ENCODE data around the gene GNB5.

GRCh38 chr15:52207191-52207590 is 16.0 kb upstream of the GNB5 start:
- TF ChIP-seq CTCF (IDR thresholded peaks at IDR 0.05; ENCODE audit: low read depth, low read length, poor library complexity, severe bottlenecking) (no peak), EZH2phosphoT487 (IDR thresholded peaks at IDR 0.05; ENCODE audit: borderline replicate concordance, low read length) (no peak)
